HG02642 (cell line): ENCODE measurements around the gene PRSS21.

Experiments used
- ATAC-seq: cut with Tn5 transposase; IDR thresholded peaks from one replicate; pipeline ENCODE4 v1.9.1; 2021; ENCODE audit warnings: mild to moderate bottlenecking; ENCODE audit not compliant: unreplicated experiment, poor library complexity

The PRSS21 gene

DNA sequence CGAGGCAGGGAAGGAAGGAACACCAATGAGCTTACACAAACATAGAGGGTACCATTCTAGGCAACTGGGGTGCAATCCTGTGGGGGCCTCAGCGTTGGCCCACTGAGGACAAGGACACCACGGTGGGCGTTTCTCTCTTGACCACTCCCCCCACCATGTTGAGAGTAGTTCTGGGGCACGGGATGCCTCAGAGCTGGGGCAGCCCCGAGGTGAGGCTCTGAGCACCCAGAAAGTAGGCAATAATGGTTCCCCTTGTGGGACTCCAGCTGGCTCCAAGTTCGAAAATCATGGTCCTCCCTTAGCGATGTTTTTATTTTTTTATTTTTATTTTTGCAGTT is 5.1 kb downstream of the PRSS21 start:
- ATAC-seq, result no peak

DNA sequence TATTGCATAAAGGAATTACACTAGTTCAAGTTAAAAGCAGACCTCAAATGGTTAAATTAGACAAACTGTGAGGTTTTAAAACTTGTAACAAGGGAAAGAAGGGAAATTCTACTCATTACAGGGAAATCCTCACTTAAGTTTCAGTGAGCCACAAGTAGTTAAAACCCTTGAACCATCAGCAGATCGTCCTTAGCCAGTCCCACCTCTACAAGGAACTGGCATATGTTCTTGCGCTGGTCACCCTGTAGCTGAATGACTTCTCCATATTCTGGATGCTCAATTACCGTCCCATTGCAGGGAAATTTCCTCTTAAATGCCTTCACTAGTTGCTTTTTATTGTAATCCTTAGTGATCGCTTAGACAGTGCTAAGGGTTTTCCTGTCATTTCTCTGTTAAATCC is 5.5 kb downstream of the PRSS21 start:
- no peak for ATAC-seq

DNA sequence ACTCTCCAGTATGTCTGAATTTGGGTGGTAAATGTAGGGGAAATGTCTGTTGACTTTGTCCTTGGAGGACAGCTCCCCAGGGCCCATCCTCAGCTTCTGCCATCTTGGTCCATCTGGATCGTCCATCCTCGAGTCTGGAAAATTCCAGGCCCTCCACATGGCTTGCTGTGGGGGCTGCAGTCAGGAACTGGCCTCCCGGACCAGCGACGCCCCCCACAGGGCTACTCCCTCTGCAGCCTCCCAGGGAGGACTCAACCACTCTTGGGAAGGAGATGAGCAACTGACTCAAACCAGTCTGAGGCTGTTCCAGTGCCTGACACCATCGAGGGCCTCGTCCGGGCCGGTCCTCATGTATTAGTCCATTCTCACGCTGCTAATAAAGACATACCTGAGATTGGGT is 7.6 kb downstream of the PRSS21 start:
- no peak for ATAC-seq

DNA sequence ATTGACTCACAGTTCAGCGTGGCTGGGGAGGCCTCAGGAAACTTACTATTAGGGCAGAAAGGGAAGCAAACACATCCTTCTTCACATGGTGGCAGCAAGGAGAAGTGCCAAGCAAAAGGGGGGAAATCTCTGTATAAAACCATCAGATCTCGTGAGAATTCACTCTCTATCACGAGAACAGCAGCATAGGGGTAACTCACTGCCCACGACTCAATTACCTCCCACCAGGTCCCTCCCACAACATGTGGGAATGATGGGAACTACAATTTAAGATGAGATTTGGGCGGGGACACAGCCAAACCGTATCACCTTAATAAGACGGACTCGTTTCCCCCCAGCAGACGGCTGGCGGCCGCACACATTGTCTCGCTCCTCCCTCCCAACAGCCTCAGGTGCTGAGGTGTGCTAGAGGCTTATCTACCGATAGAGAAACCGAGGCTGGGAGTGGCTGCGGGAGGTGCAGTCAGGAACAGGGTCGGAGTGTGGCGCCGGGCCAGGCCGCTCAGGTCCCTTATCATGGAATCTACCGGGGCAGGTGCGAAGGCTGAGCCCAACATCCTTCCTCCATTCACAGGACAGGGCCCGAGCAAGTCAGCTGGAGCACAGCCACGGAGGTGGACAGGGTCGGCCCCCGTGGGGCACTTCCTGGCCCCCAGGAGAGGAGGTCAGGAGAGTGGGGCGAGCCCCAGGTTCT is 8.2 kb downstream of the PRSS21 start:
- no peak for ATAC-seq

DNA sequence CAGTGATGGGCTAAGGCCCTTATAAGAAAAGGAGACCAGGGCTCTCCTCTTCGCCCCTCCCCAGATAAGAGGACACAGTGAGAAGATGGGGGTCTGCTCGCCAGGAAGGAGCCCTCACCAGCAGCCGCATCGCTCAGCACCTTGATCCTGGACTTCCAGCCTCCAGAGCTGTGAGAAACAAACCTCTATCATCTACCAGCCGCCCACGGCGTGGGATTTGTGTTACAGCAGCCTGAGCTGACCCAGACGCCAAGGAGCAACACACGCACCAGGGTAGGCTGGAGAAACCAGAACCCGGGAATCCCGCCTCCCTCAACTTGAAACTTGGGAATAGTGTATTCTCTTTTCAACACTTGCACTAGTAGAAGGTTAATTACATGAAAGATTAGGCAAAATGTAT is 8.9 kb downstream of the PRSS21 start:
- no peak for ATAC-seq

DNA sequence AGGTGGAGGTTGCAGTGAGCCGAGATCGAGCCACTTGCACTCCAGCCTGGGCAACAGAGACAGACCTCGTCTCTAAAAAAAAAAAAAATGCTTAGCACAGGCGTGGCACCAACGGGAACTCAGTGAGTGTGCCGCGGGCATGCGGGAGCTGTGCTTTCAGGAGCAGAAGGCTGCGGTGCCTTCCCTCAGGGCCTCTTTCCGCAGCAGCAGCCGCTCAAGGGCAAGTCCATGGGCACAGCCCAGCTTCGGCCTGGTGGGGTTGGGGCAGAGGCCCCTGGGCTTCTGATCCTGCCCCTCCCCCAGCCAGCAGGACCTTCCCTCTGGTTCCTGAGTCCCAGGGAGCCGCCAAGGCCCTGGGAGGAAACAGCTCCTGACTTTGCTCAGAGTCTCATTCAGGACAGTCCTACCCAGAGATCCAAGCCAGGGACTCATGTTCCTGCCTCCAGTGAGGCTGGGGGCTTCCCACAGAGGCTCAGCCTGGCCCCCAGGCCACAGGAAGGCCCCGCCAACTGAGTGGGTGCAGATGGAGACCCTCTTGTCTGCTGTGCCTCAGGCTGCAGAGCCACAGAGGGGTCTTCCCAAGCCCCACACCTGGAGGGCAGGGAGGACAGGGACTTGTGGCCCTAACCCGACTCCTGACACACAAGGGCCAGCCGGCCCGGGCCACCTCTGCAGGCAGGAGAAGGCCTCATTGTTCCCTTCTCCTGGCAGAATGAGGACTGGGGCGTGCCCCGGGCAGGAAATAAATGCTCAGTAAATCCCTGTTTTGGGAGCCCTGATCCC is 9.7 kb downstream of the PRSS21 start:
- ATAC-seq, result no peak

DNA sequence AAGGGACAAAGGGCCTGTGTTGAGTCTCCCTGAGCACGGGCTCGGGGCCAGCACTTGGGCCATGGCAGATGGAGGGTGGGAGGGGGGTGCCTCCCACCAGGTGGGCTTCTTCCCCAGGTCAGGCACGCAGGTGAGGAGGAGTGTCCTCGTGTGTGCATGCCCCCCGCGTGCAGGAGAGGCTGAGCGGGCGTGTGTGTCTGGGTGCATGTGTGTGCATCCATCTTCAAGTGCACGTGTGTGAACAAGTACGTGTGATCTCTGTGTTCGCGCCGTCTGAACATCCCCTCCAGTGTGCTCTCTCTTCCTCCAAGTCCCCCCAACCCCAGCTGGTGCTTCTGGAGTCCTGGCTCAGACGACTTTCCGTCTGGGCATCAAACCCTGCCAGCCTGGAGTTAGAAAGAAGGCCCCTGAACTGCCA is 10.3 kb downstream of the PRSS21 start:
- ATAC-seq, result no peak

DNA sequence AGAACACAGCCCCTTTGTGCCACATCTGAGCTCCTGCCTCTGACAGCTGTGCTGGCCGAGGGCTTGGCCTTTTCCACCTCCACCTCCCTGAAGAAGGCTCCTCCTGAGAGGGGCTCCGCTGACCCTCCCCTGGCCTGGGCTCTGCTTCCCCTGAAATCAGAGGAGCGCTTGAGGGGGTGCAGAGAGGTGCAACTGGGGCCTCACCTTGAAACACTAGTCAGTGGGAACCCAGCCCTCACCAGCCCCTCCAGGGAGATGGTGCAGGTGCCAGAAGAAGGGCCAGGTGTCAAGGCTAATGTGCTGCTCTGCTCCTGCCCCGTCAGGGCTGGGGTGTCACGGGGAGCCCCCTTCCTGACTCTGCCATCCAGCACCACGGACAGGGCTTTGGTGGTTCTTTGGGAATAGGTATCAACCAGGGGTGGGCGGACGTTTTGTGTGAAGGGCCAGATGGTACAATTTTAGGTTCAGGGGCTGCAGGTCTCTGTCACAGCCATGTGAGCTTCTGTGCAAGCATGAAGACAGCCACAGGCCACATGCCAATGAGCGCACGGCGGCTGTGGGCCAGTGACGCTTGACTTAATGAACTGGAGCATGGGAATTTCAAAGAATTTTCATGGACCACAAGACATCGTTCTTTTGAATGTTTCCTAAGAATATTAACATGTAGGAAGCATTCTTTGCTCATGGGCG is 10.9 kb downstream of the PRSS21 start:
- no peak for ATAC-seq

DNA sequence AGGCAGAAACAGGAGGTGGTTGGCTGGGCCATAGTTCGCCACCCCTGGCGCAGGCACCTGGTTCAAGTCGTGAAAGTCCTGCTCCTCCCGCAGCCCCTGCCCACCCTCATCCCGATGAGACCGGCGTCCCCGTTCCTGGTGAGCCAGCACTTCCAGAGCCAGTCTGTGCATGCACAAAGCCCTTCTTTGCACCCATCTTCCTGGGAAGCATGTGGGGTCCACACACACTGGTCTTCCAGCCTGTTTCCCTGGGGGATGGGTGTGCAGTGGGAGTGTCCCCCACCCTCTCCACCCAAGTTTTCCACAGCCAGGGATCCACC is 11.4 kb downstream of the PRSS21 start:
- ATAC-seq, result no peak

DNA sequence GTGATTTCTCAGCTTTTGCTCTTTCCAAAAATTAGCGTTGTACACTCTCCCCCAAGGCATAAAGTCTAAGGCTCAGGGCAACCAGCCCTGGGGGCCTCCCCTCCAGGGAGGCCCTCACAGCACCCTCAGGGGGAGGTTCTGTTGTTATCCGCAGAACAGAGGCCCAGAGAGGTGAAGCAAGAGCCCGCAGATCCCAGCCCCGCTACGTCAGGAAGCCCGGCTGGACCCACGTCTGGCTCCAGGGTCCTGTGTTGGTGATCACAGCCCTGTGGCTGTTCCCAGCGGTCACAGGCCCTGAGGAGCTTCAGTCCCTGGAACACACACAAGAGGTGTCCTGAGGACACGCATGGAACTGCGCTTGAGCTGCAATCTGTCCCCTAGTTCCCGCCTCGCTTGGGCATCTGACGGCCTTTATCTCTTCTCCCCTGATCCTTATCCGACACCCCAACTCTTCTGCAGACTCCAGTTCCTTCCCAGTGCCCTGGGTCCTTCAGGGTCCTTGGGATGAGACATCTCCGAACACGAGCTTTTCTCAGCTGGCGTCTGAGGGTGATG is 11.9 kb downstream of the PRSS21 start:
- ATAC-seq, result no peak

DNA sequence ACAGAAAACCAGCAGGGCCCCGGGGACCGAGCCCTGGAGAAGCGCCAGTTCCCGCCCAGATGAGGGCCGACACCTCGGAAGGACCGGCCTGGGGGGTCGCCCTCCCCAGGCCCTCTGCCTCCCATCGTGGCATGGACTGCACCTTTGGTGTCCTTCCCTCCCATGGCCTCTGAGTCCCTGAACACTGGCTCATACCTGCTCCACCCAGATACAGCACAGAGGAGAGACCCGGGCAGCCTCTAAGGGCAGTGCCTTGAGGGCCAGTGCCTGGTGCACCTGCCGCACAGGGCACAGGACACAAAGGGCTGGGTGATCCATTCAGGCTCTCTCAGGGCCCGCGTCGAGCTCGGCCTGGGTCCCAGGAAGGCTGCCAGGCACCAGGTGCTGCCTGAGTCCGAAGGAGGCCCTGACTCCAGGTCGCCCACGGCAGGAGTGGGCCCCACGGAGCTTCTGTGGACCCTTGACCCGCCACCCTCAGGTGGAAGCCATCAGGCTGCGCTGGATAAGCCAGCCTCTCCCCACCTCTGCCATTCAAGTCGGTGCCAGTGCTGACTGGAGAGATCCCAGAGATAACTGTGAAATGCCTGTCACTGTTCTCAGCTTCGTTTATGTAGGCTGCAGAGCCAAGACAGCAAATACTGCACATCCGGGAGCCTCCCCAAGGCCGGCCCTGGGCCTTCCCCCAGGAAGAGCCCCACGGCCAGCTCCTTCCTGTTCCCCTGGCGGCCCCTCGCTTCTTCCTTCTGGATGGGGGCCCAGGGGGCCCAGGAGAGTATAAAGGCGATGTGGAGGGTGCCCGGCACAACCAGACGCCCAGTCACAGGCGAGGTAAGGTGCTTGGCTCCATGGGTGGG is 12.7 kb downstream of the PRSS21 start, which contains the start of gene ZG16B:
ZG16B (plus strand) TSS at position 803 of the 854 bp plus-strand sequence. CDS start 139 bp downstream, outside the sequence.
- ATAC-seq, result no peak

DNA sequence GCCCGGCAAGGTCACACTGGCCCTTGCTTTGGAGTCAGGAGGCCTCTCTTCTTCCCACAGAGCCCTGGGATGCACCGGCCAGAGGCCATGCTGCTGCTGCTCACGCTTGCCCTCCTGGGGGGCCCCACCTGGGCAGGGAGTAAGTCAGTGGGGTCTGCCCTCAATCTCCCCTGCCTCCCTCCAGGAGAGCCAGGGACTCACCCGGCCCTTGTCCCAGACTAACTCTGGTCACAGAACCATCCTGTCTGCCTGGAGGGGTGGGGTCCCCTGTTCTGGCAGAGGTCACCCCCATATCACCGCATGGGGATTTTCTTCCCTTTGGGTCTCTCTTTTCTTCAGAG is 13.3 kb downstream of the PRSS21 start:
- ATAC-seq, result no peak

DNA sequence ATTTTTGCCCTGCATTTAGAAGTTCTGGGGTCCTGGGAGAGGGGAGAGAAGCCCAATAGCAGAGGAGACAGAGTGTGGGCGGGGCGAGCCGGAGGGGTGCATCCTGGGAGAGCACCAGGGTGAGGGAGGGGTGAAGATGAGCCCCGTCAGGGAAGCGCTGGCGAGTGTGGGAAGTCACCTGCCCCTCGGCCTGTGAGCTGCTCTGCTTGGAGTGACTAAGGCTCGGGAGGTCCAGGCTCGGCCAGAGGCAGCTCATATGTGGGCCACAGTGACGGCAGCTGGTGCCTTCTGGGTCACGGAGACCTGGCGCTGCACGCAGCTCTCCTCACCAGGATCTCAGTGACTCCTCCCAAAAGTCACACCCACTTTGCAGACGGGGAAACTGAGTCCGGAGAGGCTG is 14.2 kb downstream of the PRSS21 start:
- ATAC-seq, result no peak

DNA sequence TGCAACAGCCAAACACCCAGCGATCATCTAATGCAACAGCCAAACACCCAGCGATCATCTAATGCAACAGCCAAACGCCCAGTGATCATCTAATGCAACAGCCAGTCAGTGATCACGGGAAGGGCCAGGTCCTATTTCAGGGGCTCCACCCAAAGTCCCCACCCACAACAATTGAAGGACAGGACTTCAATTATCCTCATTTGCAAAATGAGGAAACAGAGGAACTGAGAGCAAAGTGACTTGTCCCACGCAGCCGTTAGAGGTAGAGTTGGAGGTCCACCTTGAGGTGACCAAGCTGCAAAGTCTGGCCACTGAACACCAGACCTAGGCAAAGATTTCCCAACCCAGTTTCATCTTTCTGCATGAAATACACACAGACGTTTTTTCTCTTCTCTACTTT is 16.7 kb downstream of the PRSS21 start:
- no peak for ATAC-seq

DNA sequence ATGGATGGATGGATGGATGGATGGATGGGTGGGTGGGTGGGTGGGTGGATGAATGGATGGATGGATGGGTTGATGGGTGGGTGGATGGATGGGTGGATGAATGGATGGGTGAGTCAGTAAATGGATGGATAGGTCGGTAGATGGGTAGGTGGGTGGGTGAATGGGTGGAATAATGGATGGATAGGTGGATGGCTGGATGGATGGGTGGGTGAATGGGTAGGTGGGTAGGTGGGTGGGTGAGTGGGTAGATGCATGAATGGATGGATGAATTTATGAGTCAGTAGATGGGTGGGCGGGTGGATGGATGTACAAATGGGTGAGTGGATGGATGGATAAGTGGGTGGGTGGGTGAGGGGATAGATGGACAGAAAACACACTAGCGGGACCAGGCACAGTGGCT is 17.9 kb downstream of the PRSS21 start:
- no peak for ATAC-seq

DNA sequence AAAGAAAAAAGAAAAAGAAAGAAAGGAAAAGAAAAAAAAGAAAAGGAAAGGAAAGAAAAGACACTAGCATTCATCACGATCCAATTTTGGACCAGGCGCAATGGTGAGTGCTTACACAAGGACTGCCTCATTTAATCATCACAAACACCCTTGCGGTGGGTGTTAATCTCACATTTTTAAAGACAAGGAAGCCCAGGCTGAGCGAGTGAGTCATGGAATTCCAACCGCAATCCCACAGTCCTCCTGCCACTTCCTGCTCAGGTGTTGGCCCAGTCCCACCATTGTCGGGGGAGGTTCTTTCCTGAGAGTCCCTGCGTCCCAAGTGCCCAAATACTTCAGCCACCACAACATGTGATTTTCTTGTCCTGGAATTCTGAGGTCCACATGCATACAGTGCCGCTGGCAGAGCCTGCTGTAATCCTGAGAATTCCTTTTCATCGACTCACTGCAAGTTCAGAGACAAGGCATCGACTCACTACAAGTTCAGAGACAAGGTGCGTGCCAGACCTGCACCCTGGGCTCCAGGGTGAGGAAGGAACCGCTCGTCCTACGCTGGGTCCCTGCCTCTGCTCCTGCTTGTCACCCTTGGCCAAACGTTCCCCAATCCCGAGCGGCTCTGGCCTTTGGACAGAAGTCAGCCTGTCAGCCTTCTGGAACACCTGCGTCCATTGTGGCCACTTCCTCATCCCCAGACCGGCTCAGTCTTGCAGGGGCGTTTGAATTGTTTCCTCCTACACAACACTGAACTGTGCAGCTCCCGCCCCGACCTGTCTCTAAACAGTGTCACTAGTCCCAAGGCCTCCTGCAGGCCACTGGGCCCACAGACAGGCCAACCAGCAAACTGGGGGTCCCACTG is 18.8 kb downstream of the PRSS21 start:
- no peak for ATAC-seq

DNA sequence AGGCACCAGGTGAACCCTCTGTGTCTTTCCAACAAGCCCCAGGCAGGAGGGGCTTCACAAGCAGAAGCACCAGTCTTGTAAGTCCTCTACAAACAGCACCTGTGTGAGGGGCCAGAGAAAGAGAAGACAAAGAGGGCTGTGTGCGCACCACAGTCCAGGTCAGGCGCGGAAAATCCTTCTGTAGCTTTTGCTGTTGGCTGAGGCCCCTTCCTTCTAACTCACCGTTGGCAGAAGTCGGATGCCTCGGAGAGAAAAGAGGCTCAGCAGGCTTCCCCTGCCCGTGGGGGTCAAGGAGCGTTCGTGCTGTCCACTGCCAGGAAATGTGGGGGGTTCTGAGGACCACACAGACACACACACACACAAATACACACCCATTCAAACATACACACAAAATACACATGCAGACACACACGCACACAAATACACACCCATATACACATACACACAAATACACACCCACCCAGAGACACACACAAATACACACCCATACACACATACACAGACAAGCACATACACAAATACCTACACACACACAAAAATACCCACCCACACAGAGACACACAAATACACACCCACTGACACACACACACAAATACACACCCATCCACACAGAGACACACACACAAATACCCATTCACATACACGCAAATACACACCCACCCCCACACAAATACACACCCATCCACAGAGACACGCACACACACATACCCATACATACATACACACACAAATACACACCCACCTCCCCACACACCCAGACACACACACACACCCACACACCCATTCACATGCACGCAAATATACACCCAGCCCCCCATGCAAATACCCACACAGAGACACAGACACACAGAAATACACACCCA is 19.8 kb downstream of the PRSS21 start:
- ATAC-seq, result no peak

DNA sequence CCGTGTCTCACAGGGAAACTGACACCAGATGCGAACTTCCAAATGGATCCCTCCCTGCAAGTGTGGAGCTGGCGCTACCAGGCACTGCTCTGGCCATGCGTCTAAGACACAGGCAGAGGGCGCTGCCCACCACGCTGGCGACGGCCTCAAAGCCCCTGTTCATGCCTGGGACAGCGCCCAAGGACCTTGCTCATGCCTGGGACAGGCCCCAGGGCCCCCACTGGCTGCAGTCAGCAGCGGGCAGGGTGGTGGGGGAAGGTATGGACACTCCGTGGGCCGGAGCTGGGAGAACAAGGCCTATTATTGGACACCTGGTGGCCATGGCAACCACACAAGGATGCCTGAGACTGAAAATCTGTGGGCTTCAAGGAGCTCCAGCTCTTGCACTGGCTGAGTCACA is 21.9 kb downstream of the PRSS21 start:
- ATAC-seq, result no peak
